Activated CD8-positive, alpha-beta memory T cell treated with anti-CD3 and anti-CD28 coated beads for 36 hours (primary cell): ENCODE results near the gene BABAM2. TPM values are rescaled to one million over a fixed set of nuclear protein-coding genes. Genes with fewer than 3 reads are reported as not detected.

Source experiments
- CTCF ChIA-PET: fragments of 350-600 bp; sonication (Branson Sonifier 250); formaldehyde crosslinking; loops from one replicate; lab custom pipeline; 2021; ENCODE audit warnings: antibody characterized with exemption; lab: Charles Lee
- POLR2A ChIA-PET: fragments of 350-600 bp; sonication (Branson Sonifier 250); formaldehyde crosslinking; loops from one replicate; lab custom pipeline; 2021; ENCODE audit warnings: antibody characterized with exemption; lab: Charles Lee
- total RNA-seq, 2 experiments: library from RNA; stranded (reverse); gene quantifications; one replicate each; pipeline ENCODE4 v1.2.3, GENCODE V29; 2021

BABAM2 gene
- total RNA-seq, 2 experiments from 2014 or later: 79.4 to 79.9 TPM

DNA sequence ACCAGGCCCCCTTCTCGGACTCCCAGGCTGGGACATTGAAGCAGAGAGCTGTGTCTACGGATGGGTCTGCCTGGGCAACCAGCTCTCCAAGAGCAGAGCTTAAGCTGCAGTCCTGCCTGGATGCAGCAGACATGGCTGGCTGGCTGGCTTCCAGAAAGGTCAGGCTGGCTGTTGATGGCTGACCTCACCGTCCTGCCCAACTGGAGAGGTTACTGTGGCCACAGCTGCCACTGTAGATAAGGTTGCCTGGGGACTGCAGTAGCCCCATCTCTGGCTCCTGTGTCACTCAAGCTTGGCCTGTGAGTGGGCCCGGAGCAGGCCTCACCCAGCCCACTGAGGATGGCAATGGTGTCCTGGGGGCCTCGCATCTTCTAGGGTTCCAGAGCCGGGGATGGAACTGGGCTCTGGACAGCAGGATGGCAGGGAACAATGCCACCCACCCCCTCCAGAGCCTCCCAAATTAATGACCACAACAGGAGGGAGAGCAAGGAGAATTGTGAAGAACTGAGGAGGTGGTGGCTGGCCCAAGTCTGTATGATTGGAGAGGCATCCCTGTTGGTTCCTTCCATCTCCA is 465.1 kb downstream of the BABAM2 start:
- ChIA-PET CTCF (interaction anchor here (1.1 kb wide), 1 partner anchor 46 kb away, joined by 3 read pairs; no protein-coding TSS in a partner anchor), POLR2A (no interaction called here)

DNA sequence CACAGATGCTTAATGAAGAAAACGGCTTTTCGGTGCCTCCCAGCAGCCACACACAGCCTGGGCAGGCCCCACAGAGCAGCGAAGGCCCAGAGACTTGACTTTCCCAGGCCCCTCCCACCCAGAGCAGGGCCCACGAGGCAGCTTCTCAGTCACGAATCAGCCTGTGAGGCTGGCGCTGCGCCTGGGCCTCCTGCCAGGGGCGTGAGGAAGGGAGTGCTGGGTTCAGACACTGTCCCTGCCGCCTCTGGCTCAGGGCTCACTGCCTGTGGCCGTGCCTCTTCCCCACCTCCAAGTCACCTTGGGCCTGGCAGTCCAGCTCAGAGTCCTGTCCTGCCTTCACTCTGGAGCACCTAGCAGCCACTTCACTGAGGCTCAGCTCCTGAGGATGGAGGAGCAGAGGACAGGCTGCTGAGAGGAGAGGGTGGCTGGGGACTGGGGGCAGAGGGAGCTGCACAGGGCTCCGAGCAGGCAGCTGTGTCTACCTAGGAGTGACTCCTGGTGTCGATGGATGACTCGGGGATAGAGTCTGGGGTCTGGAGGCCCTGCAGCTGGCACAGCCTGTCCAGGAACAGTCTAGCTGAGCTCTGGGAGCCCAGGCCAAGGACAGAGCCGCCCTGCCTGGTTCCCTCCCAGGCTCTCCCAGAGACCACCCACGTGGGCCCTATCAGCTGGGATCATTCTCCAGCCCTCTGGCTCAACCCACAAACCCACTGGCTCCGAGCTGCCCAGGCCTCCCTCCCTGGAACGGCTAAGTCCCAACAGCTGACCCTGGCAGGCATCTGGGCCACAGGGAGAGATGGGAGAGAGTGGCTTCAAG is 465.8 kb downstream of the BABAM2 start:
- ChIA-PET CTCF (interaction anchor here (1.5 kb wide), 1 partner anchor 13 kb away, joined by 3 read pairs; no protein-coding TSS in a partner anchor), POLR2A (interaction anchor here (1.1 kb wide), 1 partner anchor 23 kb away, joined by 5 read pairs; no protein-coding TSS in a partner anchor)

DNA sequence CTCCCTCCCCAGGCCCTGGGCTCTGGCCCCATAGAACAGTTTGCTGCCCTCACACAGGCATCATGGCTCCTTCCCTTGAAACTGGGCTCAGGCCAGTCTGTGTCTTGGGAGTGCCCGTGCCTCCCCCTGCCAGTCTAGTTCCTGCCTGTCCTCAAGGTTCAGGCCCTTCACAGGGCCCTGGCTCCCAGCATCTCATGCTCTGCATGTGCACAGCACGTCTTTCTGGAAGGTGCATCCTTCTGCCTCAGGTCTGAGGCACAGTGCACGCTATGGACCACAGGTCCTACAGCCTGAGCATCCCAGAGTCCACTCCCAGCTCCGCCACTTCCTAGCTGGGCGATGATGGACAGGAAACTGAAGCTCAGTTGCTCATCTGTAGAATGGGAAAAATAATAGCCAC is 466.5 kb downstream of the BABAM2 start:
- ChIA-PET POLR2A (interaction anchor here (0.6 to 1.1 kb wide), 4 partner anchors 22 to 669 kb away, joined by 4 to 8 read pairs (median 6); no protein-coding TSS in a partner anchor), CTCF (interaction anchor here (1.5 kb wide), 1 partner anchor 13 kb away, joined by 3 read pairs; no protein-coding TSS in a partner anchor)

- POLR2A ChIA-PET: interaction anchor here (1.2 kb wide), 1 partner anchor 35 kb away, joined by 3 read pairs; no protein-coding TSS in a partner anchor
These were observed 467.6 kb downstream of the BABAM2 start for GRCh38 chr2:28357948-28358667.

GRCh38 chr2:28358668-28359201 is 468.2 kb downstream of the BABAM2 start:
- ChIA-PET CTCF (interaction anchor here (1.4 kb wide), 1 partner anchor 8 kb away, joined by 3 read pairs; no protein-coding TSS in a partner anchor), POLR2A (interaction anchor here (1.2 kb wide), 1 partner anchor 35 kb away, joined by 3 read pairs; no protein-coding TSS in a partner anchor)

More at GRCh38 chr2:28357948-28358667, 467.6 kb downstream of the BABAM2 start:
- CTCF ChIA-PET: interaction anchor here (1.4 to 1.5 kb wide), 2 partner anchors 8 to 15 kb away, joined by 3 read pairs; no protein-coding TSS in a partner anchor

- POLR2A ChIA-PET: interaction anchor here (1.1 to 1.2 kb wide), 2 partner anchors 31 to 34 kb away, joined by 3 read pairs; no protein-coding TSS in a partner anchor
These were observed 468.9 kb downstream of the BABAM2 start for GRCh38 chr2:28359222-28360057.

GRCh38 chr2:28360058-28360717 is 469.7 kb downstream of the BABAM2 start:
- ChIA-PET POLR2A (interaction anchor here (1.1 kb wide), 1 partner anchor 30 kb away, joined by 3 read pairs; no protein-coding TSS in a partner anchor), CTCF (interaction anchor here (0.7 to 1.5 kb wide), 2 partner anchors 8 to 33 kb away, joined by 3 read pairs; partner anchors contain the start of gene FOSL2)

More at GRCh38 chr2:28359222-28360057, 468.9 kb downstream of the BABAM2 start:
- CTCF ChIA-PET: interaction anchor here (0.7 to 1.5 kb wide), 3 partner anchors 9 to 33 kb away, joined by 3 read pairs; partner anchors contain the start of gene FOSL2

DNA sequence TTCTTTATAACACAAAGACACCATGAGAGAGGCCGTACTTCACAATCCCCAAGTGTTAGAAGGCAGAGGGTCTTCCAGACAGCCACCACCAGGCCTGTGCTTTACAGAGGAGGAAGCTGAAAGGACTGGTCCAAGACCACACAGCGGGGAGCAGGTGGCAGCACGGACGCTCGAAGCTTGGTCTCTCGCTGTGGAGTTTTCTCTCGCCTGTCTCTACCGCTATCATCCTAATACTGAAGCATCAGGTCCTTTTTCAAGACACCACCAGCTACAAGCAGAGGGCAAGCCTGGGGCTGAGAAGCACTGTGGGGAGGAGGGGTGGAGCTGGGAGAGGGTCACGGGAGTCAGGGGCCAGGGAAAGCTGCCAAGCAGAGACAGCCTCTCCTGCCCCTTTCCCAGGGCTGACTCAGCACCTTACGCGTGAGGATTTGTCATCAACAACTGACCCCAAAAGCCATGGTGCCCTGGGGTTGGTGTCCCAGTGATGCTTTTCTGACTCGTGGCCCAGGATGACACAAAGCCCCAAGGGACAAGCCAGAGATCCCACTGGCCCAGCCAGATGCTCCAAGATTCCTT is 470.3 kb downstream of the BABAM2 start:
- CTCF ChIA-PET: interaction anchor here (1.5 kb wide), 1 partner anchor 32 kb away, joined by 3 read pairs; the partner anchor contains the start of gene FOSL2
- POLR2A ChIA-PET: no interaction called here

- POLR2A ChIA-PET: no interaction called here
- CTCF ChIA-PET: no interaction called here
These were observed 471.6 kb downstream of the BABAM2 start for GRCh38 chr2:28361991-28362710.

DNA sequence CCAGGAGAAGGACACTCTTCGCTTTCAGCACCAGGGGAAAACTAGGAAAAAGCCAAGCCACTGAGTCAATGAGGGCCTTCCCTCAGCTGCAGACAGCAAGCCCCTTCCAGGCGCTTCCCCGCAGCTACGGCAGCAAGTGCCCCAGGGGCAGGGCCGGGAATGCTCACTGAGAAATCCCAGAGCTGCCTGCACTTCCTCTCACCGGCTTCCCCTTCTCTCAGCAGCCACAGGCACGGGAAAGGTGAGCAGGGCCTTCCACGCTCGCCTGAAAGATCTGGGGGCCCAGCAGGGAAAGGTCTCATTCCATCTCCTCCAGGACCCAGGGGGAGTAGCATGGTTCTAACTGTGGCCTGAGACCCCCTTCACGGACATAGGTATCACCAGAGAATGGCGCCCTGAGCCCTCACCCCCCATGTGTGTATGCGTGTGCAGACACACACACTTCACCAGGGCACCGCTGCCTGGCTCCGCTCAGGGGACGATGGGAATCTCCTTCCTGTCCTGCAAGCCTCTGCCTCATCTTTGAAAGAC is 472.5 kb downstream of the BABAM2 start:
- CTCF ChIA-PET: no interaction called here
- POLR2A ChIA-PET: no interaction called here

DNA sequence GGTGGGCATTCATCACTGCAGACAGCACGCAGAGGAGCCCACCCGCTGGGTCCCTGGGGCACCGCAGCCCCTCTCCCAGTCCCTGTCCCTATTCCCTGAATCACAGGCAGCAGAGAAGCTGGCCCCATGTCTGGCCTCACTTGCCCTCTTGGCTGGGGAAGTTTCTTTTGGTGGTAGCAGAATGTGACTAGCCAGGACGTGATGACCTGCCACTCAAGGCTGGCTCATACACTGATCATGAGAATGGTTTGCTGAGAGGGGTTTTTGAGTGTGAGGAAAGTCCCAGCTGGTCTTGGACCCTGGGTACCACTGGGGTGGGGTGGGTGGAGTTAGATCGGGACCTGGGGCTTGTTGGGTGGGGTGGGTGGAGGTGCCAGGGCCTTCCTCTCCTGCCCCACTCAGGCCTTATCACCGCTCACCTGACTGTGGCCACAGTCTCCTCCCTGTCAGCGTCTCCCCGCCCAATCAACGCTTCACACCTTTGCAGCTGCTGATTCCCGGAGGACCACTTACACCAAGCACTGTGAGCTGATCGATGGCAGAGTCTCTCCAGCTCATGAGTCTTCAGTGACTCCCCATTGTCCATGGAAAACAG is 473.3 kb downstream of the BABAM2 start:
- CTCF ChIA-PET: no interaction called here
- POLR2A ChIA-PET: no interaction called here

GRCh38 chr2:28364610-28365009 is 474.1 kb downstream of the BABAM2 start:
- ChIA-PET POLR2A (no interaction called here), CTCF (no interaction called here)

- CTCF ChIA-PET: interaction anchor here (1.2 to 1.3 kb wide), 2 partner anchors 13 to 17 kb away, joined by 3 to 4 read pairs; no protein-coding TSS in a partner anchor
- POLR2A ChIA-PET: no interaction called here
These were observed 474.6 kb downstream of the BABAM2 start for GRCh38 chr2:28365158-28365557.

GRCh38 chr2:28366149-28366495 is 475.6 kb downstream of the BABAM2 start:
- POLR2A ChIA-PET: no interaction called here
- CTCF ChIA-PET: interaction anchor here (1.2 to 1.3 kb wide), 2 partner anchors 12 to 16 kb away, joined by 3 to 4 read pairs; no protein-coding TSS in a partner anchor

DNA sequence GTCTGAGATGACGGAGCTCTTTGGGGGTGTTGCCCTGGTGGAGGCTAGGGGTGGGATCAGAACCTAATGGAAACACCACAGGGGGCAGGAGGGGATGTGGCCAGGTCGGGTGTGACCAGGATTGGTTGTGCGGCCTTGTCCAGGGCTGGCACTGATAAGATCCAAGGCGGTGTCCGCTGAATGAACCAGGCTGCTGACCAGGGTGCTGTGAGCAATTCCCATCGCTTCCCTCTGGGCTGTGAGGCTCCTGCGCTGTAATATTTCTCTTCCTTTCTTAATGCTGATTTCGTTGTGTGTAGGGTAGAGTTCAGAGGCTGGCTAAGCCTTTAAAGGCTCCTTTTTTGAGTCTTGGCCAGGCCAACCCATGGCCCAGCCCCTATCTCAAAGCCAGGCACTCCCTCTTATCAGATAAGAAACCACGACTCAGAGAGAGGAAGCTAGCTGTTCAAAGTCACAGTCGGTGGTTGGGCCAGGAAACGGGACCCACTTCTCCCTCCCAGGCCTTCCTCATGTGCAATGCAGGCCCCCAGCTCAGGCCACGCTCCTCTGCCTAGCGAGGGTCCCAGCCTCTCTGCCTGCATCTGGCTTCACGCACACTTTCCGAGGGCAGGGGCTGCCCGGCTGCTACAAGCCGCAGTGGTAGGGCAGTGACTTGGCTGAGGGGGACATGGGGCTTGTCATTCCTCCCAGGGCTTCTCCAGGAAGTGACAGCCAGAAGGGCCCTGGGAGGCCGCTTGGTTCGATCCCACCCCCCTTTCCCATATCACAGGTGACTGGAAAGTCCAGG is 476.2 kb downstream of the BABAM2 start:
- ChIA-PET CTCF (interaction anchor here (1.2 to 1.3 kb wide), 2 partner anchors 12 to 15 kb away, joined by 3 to 4 read pairs; no protein-coding TSS in a partner anchor), POLR2A (no interaction called here)
